NB4 (cell line): ENCODE results near the gene EPB41L3.

Experiments used
- CTCF ChIP-seq: IDR thresholded peaks from one replicate; pipeline ENCODE4 v1.5.1; 2012; ENCODE audit warnings: low read depth, low read length
- POLR2A ChIP-seq: IDR thresholded peaks from 2 replicates; pipeline ENCODE4 v1.6.1; 2011; ENCODE audit warnings: mild to moderate bottlenecking; ENCODE audit not compliant: insufficient read length; ENCODE audit errors: extremely low read depth

- TF ChIP-seq POLR2A (no peak), CTCF (no peak)
Observed at GRCh38 chr18:5468394-5468793, 75.4 kb downstream of the EPB41L3 start.
